Rectal smooth muscle tissue (tissue), 1 donor: ENCODE data around the gene SORBS1.
"Not testable (repeated sequence)": the region's sequence is repeated elsewhere in the genome, so short reads cannot be mapped to it uniquely, and the experiment has no call there.

Experiments used
- H3K27ac ChIP-seq: one replicate; pipeline ENCODE4 v1.7.0; 2013; ENCODE audit warnings: low read depth, low read length, inconsistent platforms
- H3K27me3 ChIP-seq: one replicate; pipeline ENCODE4 v1.7.0; 2013; ENCODE audit warnings: low read length; ENCODE audit not compliant: control insufficient read depth, insufficient read depth
- H3K36me3 ChIP-seq: one replicate; pipeline ENCODE4 v1.7.0; 2013; ENCODE audit warnings: low read length; ENCODE audit not compliant: control insufficient read depth, insufficient read depth
- H3K4me1 ChIP-seq: one replicate; pipeline ENCODE4 v1.7.0; 2013; ENCODE audit warnings: low read length; ENCODE audit not compliant: control insufficient read depth, insufficient read depth
- H3K4me3 ChIP-seq: one replicate; pipeline ENCODE4 v1.7.0; 2013; ENCODE audit warnings: low read length
- H3K9ac ChIP-seq: one replicate; pipeline ENCODE4 v1.7.0; 2013; ENCODE audit warnings: low read length

SORBS1 gene

DNA sequence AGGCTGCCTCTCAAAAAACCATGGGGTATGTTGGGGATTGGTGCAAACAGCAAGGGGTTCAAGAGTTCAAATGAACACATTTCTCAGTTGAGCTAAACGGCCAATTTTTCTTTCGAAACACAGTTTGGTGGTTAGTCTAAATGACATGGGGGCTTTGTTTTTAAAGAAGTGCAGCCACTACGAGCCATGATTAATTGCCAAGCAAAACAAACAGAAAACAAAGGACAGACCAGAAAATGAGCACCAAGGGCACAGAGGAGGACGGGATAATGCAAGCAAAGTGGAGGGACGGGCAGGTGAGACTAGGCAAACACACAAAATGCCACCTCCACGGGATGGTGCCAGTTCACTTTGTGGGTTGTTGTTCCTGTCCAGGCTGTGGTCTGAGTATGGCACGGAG, 205.9 kb downstream of the SORBS1 start:
- Histone ChIP-seq H3K36me3 (peaks cover 17% of the 10 kb centered on the region), H3K4me1 (peaks cover 5% of the 10 kb centered on the region), H3K4me3 (no peak overlapping the region), H3K27ac (no peak overlapping the region), H3K9ac (no peak overlapping the region), H3K27me3 (no peaks in the 10 kb centered on the region)

DNA sequence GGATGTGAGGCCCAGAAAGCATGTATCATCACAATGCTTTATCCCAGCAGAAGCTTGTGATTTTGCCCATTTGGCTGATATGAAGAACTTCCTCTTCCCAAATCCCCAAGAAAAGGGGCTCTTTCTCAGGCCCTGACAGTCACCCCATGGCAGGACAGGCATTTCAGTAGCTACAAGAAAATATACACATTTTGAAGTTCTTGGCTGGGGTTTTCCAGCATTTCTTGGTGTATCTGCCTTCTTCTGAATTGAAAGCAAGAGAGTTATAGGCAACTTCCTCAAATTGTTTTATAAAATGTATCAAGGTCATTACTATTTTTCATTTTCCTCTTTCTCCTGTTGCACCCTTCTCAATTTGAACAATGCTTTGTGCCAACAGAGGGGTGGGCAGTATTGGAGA, 207.1 kb downstream of the SORBS1 start:
- H3K27ac ChIP-seq, result no peak overlapping the region
- no peaks in the 10 kb centered on the region for H3K27me3 ChIP-seq
- H3K36me3 ChIP-seq, result peaks cover 19% of the 10 kb centered on the region
- peaks cover 5% of the 10 kb centered on the region for H3K4me1 ChIP-seq
- H3K4me3 ChIP-seq, result no peak overlapping the region
- no peak overlapping the region for H3K9ac ChIP-seq

DNA sequence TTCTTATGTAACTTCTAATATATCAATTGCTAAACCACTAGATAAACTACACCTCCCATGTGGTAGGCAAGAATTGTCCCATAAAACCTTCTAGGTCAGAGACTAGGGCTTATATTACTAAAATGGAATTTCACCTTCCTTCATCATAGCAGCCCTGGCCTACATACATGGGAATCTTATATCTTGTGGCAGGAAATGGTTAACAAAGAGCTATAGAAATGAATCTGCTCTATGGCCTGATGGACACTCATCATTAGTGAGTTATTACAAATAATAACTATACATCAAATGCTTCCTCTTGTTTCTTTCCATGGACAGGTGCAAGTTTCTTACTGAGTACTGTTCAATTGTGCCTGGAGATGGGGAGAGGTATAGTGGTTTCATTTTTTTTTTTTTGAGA, 208.0 kb downstream of the SORBS1 start:
- Histone ChIP-seq H3K4me1 (peaks cover 2% of the 10 kb centered on the region), H3K9ac (no peak overlapping the region), H3K36me3 (peaks cover 22% of the 10 kb centered on the region), H3K27me3 (no peaks in the 10 kb centered on the region), H3K4me3 (no peak overlapping the region), H3K27ac (no peak overlapping the region)

DNA sequence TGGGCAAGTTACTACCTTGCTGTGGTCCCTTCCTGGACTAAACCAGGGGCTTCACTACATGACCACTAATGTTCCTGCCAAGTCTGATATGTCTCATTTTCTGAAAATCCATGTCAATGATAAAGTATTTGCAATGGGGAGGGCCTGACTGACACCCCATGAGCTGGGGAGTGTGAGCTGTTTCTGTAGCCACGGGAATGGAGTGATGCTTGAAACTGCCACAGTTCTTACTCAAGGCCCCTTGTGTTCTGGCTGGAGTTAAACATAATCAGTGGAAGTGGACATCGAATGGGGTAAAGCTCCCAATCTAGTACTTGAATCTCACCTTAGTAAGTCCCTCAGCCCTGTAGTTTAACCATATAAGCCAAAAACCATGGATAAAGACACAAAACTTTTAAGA, 208.5 kb downstream of the SORBS1 start:
- Histone ChIP-seq H3K36me3 (peaks cover 22% of the 10 kb centered on the region), H3K27me3 (no peaks in the 10 kb centered on the region), H3K9ac (no peak overlapping the region), H3K27ac (no peak overlapping the region), H3K4me3 (no peak overlapping the region), H3K4me1 (peaks cover 2% of the 10 kb centered on the region)

DNA sequence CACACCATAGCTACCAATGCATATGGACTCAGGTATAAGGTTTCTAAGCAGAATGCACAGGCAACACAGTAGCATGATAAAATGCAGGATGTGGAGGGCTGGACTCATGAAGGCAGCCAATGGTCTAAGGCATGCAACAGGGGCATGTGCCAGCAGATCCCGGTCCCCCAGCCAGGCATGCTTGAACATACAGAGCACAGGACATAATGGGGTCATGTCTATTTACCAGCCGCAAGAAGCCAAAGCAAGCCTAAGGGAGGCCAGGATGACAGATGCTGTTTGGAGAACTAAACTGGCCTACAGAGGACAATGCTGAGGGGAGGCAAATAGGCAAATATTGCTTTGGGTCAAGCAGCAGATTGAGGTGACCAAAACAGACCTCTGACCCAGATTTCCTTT, 210.3 kb downstream of the SORBS1 start:
- no peaks in the 10 kb centered on the region for H3K27me3 ChIP-seq
- H3K4me1 ChIP-seq, result peaks cover 2% of the 10 kb centered on the region
- peaks cover 13% of the 10 kb centered on the region for H3K36me3 ChIP-seq
- no peak overlapping the region for H3K9ac ChIP-seq
- H3K27ac ChIP-seq, result no peak overlapping the region
- no peak overlapping the region for H3K4me3 ChIP-seq

DNA sequence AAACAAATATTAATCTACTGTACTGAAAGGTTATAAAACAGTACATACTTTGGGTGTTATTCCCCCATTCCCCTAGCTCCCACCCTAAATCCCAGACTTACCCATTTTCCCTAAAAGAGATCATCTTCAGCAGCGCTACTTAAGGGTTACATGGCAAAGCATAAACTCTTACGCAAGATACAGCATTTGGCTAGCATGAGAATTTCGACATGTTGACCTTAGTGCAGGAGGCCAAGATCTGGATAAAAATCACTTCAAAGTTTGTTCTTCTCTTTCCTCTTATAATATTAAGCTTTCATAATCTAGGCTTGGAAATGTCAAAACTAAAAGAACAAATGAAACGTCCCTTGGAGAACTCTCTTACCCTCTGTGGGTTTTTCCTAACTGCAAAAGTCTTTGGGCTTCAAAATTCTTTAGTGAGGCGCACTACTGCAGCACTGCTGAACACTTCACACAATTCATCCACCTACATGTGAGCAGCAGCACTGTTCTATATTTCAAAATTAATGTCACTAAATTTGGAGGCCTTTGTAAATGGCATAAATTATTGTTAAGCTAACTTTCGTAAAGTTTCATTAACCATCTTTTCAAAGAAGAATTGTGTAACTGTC, 210.8 kb downstream of the SORBS1 start:
- Histone ChIP-seq H3K27ac (no peak overlapping the region), H3K9ac (no peak overlapping the region), H3K4me1 (peaks cover 2% of the 10 kb centered on the region), H3K4me3 (no peak overlapping the region), H3K27me3 (no peaks in the 10 kb centered on the region), H3K36me3 (peaks cover 10% of the 10 kb centered on the region)

DNA sequence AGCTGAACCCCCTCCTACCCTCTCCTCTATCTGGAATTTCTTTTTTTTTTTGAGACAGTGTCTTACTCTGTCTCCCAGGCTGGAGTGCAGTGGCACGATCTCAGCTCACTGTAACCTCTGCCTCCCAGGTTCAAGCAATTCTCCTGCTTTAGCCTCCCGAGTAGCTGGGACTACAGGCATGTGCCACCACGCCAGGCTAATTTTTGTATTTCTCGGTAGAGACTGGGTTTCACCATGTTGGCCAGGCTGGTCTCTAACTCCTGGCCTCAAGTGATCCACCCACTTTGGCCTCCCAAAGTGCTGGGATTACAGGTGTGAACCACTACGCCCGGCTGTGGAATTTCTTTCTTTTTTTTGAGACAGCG, 213.8 kb downstream of the SORBS1 start:
- not testable (repeated sequence) for H3K9ac ChIP-seq, H3K27ac ChIP-seq, H3K36me3 ChIP-seq, H3K4me1 ChIP-seq, H3K27me3 ChIP-seq, H3K4me3 ChIP-seq

DNA sequence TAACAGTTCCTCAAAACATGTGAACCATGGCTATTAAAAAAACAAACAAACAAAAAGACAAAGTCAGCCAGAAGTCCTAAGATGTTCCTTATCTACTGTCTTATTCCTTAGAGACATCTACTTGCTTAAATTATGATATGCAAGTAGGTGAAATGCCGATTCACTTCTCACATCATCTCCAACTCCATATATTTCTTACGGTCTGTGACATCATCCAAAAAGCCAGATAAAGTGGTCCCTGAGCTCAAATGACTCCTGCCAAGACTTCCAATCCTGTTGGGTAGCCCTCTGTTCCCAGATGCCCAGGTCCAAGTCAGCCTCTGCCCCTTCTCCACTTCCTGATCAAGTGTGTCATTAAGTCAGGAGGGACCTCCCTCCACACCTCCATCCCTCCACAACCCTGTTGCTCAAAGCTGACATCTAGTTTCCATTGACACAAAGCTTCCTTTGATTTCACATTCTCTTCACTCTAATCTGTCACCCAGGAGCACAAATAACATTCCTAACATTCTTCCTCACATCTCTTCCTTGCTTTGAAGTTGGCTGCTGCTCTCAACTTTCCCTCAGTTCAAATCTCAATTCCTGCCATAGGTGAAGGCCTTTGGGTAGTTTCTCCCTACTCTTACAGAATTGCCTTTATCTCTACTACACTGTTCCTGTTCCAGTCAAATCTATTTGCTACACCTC, 214.3 kb downstream of the SORBS1 start:
- H3K9ac ChIP-seq, result no peak overlapping the region
- H3K36me3 ChIP-seq, result peaks cover 7% of the 10 kb centered on the region
- H3K27ac ChIP-seq, result no peak overlapping the region
- H3K4me3 ChIP-seq, result no peak overlapping the region
- peaks cover 4% of the 10 kb centered on the region for H3K4me1 ChIP-seq
- H3K27me3 ChIP-seq, result no peaks in the 10 kb centered on the region

DNA sequence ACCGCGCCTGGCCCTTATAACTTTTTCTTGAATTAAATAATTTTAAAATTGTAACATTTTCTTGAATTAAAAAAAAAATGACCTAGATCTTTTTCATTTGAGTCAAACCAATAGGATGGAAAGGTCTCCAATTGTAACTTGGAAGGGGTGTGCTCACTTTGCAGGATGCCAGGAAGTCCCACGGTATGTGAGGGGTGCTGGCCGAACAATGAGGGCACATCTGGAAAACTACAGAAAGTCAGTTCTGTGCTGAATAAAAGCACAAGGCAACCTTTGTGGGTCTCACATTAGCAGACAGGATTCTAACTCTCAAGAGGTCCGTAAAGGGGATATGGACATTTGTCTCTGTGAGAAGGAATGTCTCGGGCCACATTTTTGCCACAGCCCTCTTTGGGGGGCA, 217.6 kb downstream of the SORBS1 start:
- H3K9ac ChIP-seq, result no peak overlapping the region
- no peak overlapping the region for H3K4me3 ChIP-seq
- no peak overlapping the region for H3K27ac ChIP-seq
- H3K36me3 ChIP-seq, result peaks cover 7% of the 10 kb centered on the region
- peaks cover 3% of the 10 kb centered on the region for H3K4me1 ChIP-seq
- H3K27me3 ChIP-seq, result no peaks in the 10 kb centered on the region

DNA sequence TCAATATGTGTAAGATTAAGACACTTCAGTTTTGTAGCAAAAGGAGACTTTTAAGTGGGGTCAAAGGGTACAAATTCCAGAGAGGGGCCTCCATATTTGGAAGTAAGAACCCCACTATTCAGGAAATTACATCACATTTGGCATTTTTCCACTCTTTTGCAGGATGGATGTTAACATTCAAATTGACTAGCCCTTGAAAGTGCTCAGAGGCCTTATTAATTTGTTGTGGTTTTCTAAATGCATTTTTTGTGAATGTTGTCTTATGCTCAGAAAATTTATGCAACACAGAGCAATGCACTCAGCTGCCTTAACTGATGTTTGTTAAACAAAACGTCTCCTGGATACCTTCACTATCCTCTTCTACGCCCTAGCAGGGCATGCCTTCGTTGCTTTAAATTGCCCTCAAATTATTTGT, 219.4 kb downstream of the SORBS1 start:
- H3K4me1 ChIP-seq, result peaks cover 3% of the 10 kb centered on the region
- no peak overlapping the region for H3K4me3 ChIP-seq
- peak overlapping the region; percentile 46 for H3K27ac ChIP-seq
- H3K9ac ChIP-seq, result no peak overlapping the region
- no peaks in the 10 kb centered on the region for H3K27me3 ChIP-seq
- peaks cover 10% of the 10 kb centered on the region for H3K36me3 ChIP-seq

DNA sequence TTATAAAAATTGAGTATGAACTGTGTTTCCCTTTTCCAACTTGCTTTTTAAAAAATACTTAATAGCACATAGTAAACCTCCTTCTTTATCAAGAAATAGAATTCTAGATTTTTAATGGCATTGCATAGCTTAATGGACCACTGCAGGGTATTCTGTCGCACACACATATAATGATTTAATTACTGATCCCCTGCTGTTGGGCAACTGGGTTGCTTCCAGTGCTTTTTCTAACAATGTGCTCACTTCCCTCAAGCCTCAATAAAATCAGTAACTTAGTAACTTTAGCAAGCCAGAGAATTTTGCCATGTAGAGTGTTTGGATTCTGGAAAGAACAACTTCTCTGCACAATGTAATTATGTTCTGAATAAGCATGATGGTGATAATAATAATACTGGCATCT, 221.3 kb downstream of the SORBS1 start:
- no peak overlapping the region for H3K4me3 ChIP-seq
- H3K27me3 ChIP-seq, result no peaks in the 10 kb centered on the region
- H3K36me3 ChIP-seq, result peaks cover 8% of the 10 kb centered on the region
- no peak overlapping the region for H3K9ac ChIP-seq
- H3K27ac ChIP-seq, result no peak overlapping the region
- peaks cover 15% of the 10 kb centered on the region for H3K4me1 ChIP-seq

DNA sequence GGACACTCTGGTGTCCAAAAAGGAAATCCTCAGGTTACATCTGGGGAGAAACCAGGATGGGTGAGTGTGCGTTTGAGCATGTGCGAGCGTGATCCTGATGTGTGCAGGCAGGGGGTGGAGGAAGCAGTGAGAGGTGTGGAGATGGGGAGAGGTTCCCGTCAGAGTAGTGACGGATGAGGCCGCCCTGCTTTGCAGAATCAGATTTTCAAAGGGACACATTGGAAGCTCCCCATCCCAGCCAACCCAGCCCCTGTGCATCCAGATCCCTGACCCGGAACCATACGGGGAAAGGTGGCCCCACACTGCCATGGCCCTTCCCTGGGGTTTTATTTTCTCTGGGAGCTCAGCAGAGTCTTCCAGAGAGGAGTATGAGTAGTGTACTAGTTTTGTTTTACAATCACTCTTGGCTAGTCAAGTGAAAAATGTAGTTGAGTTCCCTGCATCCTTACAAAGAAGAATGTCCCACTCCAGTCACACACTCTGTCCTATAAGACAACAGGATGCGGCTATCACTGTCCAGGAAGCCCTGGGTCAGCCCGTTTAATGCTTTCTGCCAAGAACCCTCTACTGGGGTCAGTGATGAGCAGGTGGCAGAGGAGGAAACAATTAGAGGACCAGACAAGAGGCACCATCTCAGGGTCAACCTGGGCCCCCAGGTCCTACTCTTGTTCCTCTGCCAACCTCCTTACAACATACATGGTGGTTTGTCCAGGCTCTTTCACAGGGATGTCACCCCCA, 223.6 kb downstream of the SORBS1 start:
- Histone ChIP-seq H3K4me3 (no peak overlapping the region), H3K9ac (no peak overlapping the region), H3K27me3 (no peaks in the 10 kb centered on the region), H3K36me3 (peaks cover 14% of the 10 kb centered on the region), H3K4me1 (peaks cover 18% of the 10 kb centered on the region), H3K27ac (no peak overlapping the region)

DNA sequence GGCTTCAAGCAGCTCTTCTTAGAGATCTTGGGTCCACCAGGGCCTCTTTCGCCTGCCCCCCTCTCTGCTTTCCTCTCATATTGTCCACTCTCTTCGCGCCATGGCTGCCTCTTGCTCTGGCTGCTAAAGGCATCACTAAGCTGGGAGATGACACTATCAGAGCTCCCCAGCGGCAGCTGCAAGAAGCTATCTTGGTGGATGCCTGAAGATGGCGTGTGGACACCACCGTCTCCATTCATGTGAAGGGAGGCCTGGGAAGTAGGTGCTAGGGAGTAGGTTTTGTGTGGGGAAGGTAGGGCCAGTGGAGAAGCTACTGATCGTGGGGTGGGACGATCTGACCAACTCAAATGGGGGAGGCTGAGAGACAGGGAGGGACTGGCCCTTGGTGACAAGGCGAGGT, 224.5 kb downstream of the SORBS1 start:
- Histone ChIP-seq H3K36me3 (peaks cover 15% of the 10 kb centered on the region), H3K27ac (peak overlapping the region; percentile 81), H3K9ac (no peak overlapping the region), H3K27me3 (no peaks in the 10 kb centered on the region), H3K4me3 (no peak overlapping the region), H3K4me1 (peaks cover 15% of the 10 kb centered on the region)
